ENCODE measurements around the gene ADGRG7. TPM values are rescaled to one million over a fixed set of nuclear protein-coding genes. Genes with fewer than 3 reads are reported as not detected.

The ADGRG7 gene
- total RNA-seq, 4 donors from 2014 or later: 1.8 to 18.3 (median 12.1) TPM

DNA sequence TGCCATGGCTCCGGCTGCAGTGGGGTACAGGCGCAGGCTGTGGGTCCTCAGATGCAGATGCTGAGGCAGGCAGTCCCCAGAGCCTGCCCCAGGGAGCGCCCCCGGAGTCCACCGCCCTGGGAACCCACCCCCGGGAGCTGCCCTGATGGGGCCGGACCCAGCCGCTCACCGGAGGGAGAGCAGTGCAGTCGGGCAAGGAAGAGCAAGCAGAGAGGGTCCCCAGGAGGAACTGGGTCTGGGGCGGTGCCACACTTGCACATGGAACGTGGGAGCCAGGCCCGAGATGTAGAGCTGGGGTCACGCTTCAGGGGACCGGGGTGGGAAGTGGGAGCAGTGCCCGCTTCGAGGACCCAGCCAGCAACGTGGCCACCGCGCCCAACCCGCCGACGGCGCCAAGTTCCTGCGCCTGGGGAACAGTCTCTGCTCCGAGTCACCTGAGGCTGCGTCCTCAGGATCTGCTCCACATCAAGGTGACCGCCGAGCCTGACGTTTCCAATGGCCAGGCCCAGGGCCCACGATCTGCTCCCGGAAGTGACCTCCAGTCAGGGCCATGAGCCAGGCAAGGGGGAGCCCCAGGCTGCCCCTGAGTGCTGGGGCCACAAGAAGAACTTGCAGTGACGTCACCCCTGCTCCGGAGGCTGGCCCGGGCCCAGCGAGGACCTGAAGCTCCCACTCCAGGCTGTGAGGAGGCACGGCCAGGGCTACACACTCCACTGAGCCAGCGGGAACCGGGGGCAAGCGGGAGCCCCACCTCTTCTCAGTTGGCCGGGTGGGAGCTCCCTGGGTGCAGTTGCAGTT is 72.9 kb downstream of the ADGRG7 start:
- Histone ChIP-seq H3K4me3 (no peak overlapping the region), H3K4me1 (no peaks in the 10 kb centered on the region), H3K36me3 (no peaks in the 10 kb centered on the region), H3K27ac (no peak overlapping the region), H3K27me3 (no peaks in the 10 kb centered on the region), H3K9me3 (no peaks in the 10 kb centered on the region)
- DNase-seq: no peak
- TF ChIP-seq EP300 (IDR thresholded peaks at IDR 0.05; ENCODE audit: low read depth) (no peak), POLR2AphosphoS5 (IDR thresholded peaks at IDR 0.05) (no peak), POLR2A (IDR thresholded peaks at IDR 0.05) (no peak)
- TF ChIP-seq, protein P1, sequence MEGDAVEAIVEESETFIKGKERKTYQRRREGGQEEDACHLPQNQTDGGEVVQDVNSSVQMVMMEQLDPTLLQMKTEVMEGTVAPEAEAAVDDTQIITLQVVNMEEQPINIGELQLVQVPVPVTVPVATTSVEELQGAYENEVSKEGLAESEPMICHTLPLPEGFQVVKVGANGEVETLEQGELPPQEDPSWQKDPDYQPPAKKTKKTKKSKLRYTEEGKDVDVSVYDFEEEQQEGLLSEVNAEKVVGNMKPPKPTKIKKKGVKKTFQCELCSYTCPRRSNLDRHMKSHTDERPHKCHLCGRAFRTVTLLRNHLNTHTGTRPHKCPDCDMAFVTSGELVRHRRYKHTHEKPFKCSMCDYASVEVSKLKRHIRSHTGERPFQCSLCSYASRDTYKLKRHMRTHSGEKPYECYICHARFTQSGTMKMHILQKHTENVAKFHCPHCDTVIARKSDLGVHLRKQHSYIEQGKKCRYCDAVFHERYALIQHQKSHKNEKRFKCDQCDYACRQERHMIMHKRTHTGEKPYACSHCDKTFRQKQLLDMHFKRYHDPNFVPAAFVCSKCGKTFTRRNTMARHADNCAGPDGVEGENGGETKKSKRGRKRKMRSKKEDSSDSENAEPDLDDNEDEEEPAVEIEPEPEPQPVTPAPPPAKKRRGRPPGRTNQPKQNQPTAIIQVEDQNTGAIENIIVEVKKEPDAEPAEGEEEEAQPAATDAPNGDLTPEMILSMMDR (IDR thresholded peaks at IDR 0.05): no peak
- intact Hi-C loops (cut with DNase I; ENCODE audit: low total_unique reads): no loop called here
- 89% methylated on average over 30 of the region's 41 CpGs; no CpG with 5 or more reads in 1 of the 2 donors for WGBS, 2 donors (ENCODE audit: low coverage in 1 of 2)
- in situ Hi-C loops (cut with MboI; ENCODE audit: low pct_ligation_motif_present in 1 of 4, low pct_unique_long_range_greater_than_20kb in 1 of 4, low sequenced_read_pairs in 3 of 4): no loop called here

DNA sequence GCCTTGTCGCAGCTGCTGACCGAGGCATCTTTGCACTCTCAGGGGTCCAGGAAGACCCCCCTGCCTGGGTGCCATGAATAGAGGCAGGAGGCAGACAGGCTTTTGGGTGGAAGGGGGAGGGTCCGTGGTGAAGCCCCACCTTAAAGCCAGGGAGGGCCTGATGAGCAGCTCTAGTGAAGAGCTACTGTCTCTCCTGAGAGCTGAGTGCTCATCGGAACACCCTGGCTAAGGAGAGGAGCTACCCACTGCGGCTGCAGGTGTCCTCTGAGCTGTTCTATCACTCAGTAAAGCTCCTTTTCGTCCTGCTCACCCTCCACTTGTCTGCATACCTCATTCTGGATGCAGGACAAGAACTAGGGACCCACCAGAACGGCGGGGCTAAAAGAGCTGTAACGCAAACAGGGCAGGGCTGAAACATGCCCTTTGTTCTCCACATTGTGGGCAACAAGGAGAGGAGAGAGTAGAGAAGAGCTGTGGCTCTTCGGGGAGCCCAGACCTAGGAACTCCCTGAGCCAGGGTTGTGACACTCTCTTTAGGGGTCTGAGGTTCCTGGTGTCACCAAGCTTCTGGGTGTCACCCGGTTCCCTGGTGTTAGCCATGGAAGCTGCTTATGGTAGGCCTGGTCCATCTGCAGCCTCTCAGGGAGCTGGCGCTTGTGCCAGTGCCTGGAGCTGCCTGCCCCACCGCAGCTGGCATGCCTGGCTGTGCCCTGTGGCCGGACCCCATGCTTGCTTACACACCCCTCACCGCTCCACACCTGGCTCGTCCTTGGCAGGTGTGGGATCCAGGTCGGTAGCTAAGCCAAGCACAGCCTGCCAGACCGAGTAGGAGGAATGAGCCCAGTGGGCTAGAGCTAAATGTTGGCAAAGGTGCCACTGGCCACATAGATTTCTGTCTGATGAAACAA is 73.7 kb downstream of the ADGRG7 start:
- H3K4me3 ChIP-seq: no peak overlapping the region
- H3K27ac ChIP-seq: no peak overlapping the region

DNA sequence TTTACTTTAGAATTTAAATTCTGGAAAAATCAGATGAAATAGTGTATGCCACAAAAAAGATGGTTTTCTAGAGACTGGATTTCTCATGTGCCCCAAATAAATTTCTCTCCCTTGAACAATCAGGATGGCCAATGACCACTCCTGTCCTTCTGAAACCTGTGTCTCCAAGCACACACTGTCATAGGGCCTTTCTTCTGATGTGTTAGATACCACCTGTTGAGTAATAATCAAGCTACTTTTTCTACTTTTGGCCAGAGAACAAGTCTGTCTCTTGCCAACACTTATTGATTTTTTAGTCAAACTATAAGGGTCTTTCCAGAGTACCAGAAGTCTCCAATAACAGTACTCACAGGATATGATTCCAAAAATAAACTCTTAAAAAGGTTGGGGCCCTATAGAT is 83.8 kb downstream of the ADGRG7 start:
- no peak overlapping the region for H3K4me3 ChIP-seq
- peaks cover 14% of the 10 kb centered on the region for H3K27me3 ChIP-seq
- H3K4me1 ChIP-seq: no peaks in the 10 kb centered on the region
- H3K36me3 ChIP-seq: no peaks in the 10 kb centered on the region
- TF ChIP-seq EP300 (IDR thresholded peaks at IDR 0.05; ENCODE audit: low read depth): no peak
- no peak for TF ChIP-seq POLR2A (IDR thresholded peaks at IDR 0.05)
- no peak for TF ChIP-seq POLR2AphosphoS5 (IDR thresholded peaks at IDR 0.05)
- TF ChIP-seq, protein P1 (IDR thresholded peaks at IDR 0.05): no peak
- no peak for DNase-seq
- in situ Hi-C loops (cut with MboI; ENCODE audit: low pct_ligation_motif_present in 1 of 4, low pct_unique_long_range_greater_than_20kb in 1 of 4, low sequenced_read_pairs in 3 of 4) (no loop called here), intact Hi-C loops (cut with DNase I; ENCODE audit: low total_unique reads) (no loop called here)
- H3K27ac ChIP-seq: no peak overlapping the region
- H3K9me3 ChIP-seq: no peaks in the 10 kb centered on the region

More for the DNA sequence above, 73.7 kb downstream of the ADGRG7 start:
- H3K9me3 ChIP-seq: no peaks in the 10 kb centered on the region
- H3K27me3 ChIP-seq: no peaks in the 10 kb centered on the region
- DNase-seq: no peak
- no peaks in the 10 kb centered on the region for H3K4me1 ChIP-seq
- intact Hi-C loops (cut with DNase I; ENCODE audit: low total_unique reads): no loop called here
- TF ChIP-seq, protein P1 (IDR thresholded peaks at IDR 0.05): no peak
- TF ChIP-seq POLR2A (IDR thresholded peaks at IDR 0.05): no peak
- no peak for TF ChIP-seq POLR2AphosphoS5 (IDR thresholded peaks at IDR 0.05)
- TF ChIP-seq EP300 (IDR thresholded peaks at IDR 0.05; ENCODE audit: low read depth): no peak
- H3K36me3 ChIP-seq: no peaks in the 10 kb centered on the region
- WGBS, 2 donors (ENCODE audit: low coverage in 1 of 2): 80% methylated on average over 18 of the region's 18 CpGs; no CpG with 5 or more reads in 1 of the 2 donors
- in situ Hi-C loops (cut with MboI; ENCODE audit: low pct_ligation_motif_present in 1 of 4, low pct_unique_long_range_greater_than_20kb in 1 of 4, low sequenced_read_pairs in 3 of 4): no loop called here

DNA sequence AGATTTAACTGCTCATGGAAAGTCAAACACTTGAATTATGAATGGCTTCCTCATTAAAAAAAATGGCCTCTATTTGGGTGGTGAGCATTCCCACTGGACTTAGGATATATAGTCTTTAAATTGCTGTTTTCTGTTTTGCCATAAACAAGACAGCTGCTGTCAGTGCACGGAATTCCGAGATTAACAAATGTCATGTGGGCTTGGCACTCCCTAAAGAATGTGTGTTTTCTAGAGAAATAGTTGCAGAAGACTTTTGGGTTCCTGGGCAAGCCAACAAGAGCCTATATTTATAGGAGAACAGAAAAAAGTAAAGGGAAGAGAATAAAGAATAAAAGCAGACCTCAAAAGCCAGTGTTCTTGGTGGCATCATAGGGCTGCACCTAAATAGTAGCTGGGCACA is 86.3 kb downstream of the ADGRG7 start:
- no peak for DNase-seq
- no peaks in the 10 kb centered on the region for H3K4me1 ChIP-seq
- in situ Hi-C loops (cut with MboI; ENCODE audit: low pct_ligation_motif_present in 1 of 4, low pct_unique_long_range_greater_than_20kb in 1 of 4, low sequenced_read_pairs in 3 of 4) (no loop called here), intact Hi-C loops (cut with DNase I; ENCODE audit: low total_unique reads) (no loop called here)
- H3K27me3 ChIP-seq: peaks cover 14% of the 10 kb centered on the region
- H3K27ac ChIP-seq: no peak overlapping the region
- H3K9me3 ChIP-seq: no peaks in the 10 kb centered on the region
- H3K4me3 ChIP-seq: no peak overlapping the region
- WGBS, 2 donors (ENCODE audit: low coverage in 1 of 2): 51 to 67% methylated on average over 2 of the region's 2 CpGs
- TF ChIP-seq POLR2AphosphoS5 (IDR thresholded peaks at IDR 0.05) (no peak), EP300 (IDR thresholded peaks at IDR 0.05; ENCODE audit: low read depth) (no peak), POLR2A (IDR thresholded peaks at IDR 0.05) (no peak)
- TF ChIP-seq, protein P1 (IDR thresholded peaks at IDR 0.05): no peak
- H3K36me3 ChIP-seq: no peaks in the 10 kb centered on the region

All from transverse colon (tissue), 4 donors.